ENCODE data around the gene AOPEP. TPM values are rescaled to one million over a fixed set of nuclear protein-coding genes. Genes with fewer than 3 reads are reported as not detected.

AOPEP gene
- total RNA-seq, 2 experiments from 2014 or later, result 6.9 to 7.0 TPM

DNA sequence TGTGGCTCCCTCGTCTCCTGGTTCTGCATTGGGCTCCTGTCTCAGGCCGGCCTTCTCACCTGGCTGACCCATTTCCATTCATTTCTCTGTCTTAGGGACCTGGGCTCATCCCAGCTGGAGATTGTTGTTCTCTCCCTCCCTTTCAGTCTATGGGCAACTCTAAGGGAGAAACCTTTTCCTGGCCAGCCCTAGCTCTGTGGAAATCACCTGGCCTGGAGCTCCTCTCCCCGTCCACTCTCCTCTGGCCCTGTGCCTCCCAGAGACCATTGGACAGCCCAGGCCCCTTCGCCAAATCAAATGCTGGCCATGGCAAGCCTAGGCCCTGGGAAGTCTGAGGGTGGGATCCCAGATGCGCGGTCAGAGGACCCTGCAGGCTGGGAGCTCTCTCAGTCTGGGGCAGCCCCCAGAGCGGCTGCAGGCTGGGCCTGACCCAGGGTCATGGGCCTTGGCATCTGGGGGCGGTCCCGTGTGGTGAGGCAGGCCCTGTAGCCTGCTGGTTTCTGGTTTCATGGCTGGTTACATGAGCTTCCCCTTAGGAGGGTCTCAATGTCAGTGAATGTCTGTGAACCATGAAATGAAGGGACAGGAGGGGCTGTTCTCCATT lies 253.5 kb downstream of the AOPEP start:
- Mint-ChIP-seq H3K27ac (no peak overlapping the region), H3K9me3 (no peaks in the 10 kb centered on the region), H3K4me3 (no peak overlapping the region), H3K27me3 (no peaks in the 10 kb centered on the region), H3K4me1 (ENCODE audit: low read depth) (peaks cover 6% of the 10 kb centered on the region), H3K36me3 (ENCODE audit: low read depth) (peaks cover 4% of the 10 kb centered on the region)
- Histone ChIP-seq H3K4me1 (ENCODE audit: insufficient read depth, low read length) (peaks cover 9% of the 10 kb centered on the region), H3K4me3 (ENCODE audit: low read length) (no peak overlapping the region), H3K27ac (ENCODE audit: low read depth in 1 of 2, low read length in 2 of 2) (no peak overlapping the region), H3K27me3 (ENCODE audit: control insufficient read depth in 1 of 2, insufficient read depth in 2 of 2, low read length in 2 of 2) (no peaks in the 10 kb centered on the region), H3K36me3 (ENCODE audit: insufficient read depth, low read length) (no peaks in the 10 kb centered on the region), H3K9me3 (ENCODE audit: control insufficient read depth in 1 of 2, insufficient read depth in 1 of 2, low read length in 2 of 2) (no peaks in the 10 kb centered on the region)
- ChIA-PET CTCF (no interaction called here), POLR2A (no interaction called here)
- ATAC-seq (ENCODE audit: poor library complexity), result no peak
- no peak for DNase-seq
- TF ChIP-seq CTCF (IDR thresholded peaks at IDR 0.05), result no peak
- intact Hi-C loops (cut with DNase I, micrococcal nuclease), result no loop called here

DNA sequence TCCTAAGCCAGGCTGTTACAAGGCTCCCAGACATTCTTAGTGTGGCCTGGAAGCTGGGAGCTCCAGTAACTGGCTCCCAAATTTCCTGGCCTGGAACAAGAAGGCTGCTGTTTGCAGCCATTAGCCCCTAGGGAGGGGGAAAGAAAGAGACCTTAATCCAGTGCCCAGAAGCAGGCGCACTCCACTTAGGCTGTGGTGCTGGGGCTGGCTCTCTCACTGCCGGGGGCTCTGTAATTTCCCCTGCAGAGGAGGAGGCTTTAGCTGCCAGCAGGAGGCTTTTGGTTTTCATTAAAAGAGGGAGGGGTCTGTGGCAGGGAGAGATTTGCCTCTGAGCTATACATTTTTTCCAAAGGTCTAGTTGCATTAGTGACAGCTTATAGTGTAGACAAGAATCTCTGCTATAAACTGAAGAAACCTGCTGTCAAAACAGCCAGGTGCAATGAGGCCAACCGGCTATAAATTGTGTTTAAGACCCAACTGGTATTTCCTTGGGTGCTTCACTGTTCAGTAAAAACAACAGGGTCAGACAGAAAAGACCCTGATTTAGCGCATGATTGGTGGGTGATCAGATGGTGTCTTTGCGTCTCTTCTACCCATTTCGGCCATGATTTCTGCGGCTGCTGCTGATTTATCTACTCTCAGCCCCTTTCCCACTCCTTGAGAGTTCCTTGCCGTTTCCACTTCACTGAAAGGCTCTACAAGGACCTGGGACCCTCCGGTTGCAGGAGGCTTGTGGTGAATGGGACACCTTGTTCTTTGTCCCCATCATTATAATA lies 254.6 kb downstream of the AOPEP start:
- ChIA-PET CTCF (no interaction called here), POLR2A (interaction anchor here (1.1 kb wide), 1 partner anchor 28 kb away, joined by 3 read pairs; no protein-coding TSS in a partner anchor)
- peaks cover 8% of the 10 kb centered on the region for H3K4me1 Mint-ChIP-seq (ENCODE audit: low read depth)
- TF ChIP-seq CTCF (IDR thresholded peaks at IDR 0.05), result no peak
- H3K9me3 Mint-ChIP-seq, result no peaks in the 10 kb centered on the region
- Histone ChIP-seq H3K27me3 (ENCODE audit: control insufficient read depth in 1 of 2, insufficient read depth in 2 of 2, low read length in 2 of 2) (no peaks in the 10 kb centered on the region), H3K27ac (ENCODE audit: low read depth in 1 of 2, low read length in 2 of 2) (no peak overlapping the region), H3K9me3 (ENCODE audit: control insufficient read depth in 1 of 2, insufficient read depth in 1 of 2, low read length in 2 of 2) (no peaks in the 10 kb centered on the region), H3K4me1 (ENCODE audit: insufficient read depth, low read length) (peaks cover 9% of the 10 kb centered on the region), H3K36me3 (ENCODE audit: insufficient read depth, low read length) (no peaks in the 10 kb centered on the region), H3K4me3 (ENCODE audit: low read length) (no peak overlapping the region)
- intact Hi-C loops (cut with DNase I, micrococcal nuclease), result no loop called here
- H3K36me3 Mint-ChIP-seq (ENCODE audit: low read depth), result peaks cover 3% of the 10 kb centered on the region
- no peak overlapping the region for H3K27ac Mint-ChIP-seq
- no peaks in the 10 kb centered on the region for H3K27me3 Mint-ChIP-seq
- ATAC-seq (ENCODE audit: poor library complexity) (no peak), DNase-seq (no peak)
- H3K4me3 Mint-ChIP-seq, result no peak overlapping the region

DNA sequence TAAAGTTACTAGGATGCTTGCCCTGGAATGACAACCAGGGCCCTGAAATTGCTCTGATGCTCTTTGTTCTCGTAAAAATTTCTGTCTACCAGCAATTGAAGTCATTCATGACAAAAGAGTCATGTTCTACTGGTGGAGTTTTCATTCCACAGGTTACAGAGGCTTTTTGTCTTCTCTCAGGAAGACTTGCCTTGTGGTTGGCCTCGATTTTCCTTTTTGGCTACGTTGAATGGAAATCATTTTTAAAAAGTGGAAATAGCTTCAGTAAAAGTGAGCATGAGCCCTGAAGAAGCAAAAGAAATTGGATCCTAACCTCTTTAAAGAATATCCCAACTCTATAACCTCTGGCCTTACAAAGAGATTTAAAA lies 255.2 kb downstream of the AOPEP start:
- Mint-ChIP-seq H3K36me3 (ENCODE audit: low read depth) (no peaks in the 10 kb centered on the region), H3K4me1 (ENCODE audit: low read depth) (peaks cover 8% of the 10 kb centered on the region), H3K4me3 (no peak overlapping the region), H3K9me3 (no peaks in the 10 kb centered on the region), H3K27me3 (no peaks in the 10 kb centered on the region), H3K27ac (no peak overlapping the region)
- Histone ChIP-seq H3K9me3 (ENCODE audit: control insufficient read depth in 1 of 2, insufficient read depth in 1 of 2, low read length in 2 of 2) (no peaks in the 10 kb centered on the region), H3K27me3 (ENCODE audit: control insufficient read depth in 1 of 2, insufficient read depth in 2 of 2, low read length in 2 of 2) (no peaks in the 10 kb centered on the region), H3K36me3 (ENCODE audit: insufficient read depth, low read length) (no peaks in the 10 kb centered on the region), H3K4me3 (ENCODE audit: low read length) (no peak overlapping the region), H3K27ac (ENCODE audit: low read depth in 1 of 2, low read length in 2 of 2) (no peak overlapping the region), H3K4me1 (ENCODE audit: insufficient read depth, low read length) (peaks cover 9% of the 10 kb centered on the region)
- POLR2A ChIA-PET, result interaction anchor here (1.1 kb wide), 1 partner anchor 29 kb away, joined by 3 read pairs; no protein-coding TSS in a partner anchor
- no peak for TF ChIP-seq CTCF (IDR thresholded peaks at IDR 0.05)
- CTCF ChIA-PET, result no interaction called here
- intact Hi-C loops (cut with DNase I, micrococcal nuclease), result no loop called here
- no peak for ATAC-seq (ENCODE audit: poor library complexity)
- DNase-seq, result no peak

Measured in CD4-positive, alpha-beta T cell (primary cell).